GM03348 (cell line): Measurements from ENCODE around the gene OR2B6.
"Not testable (repeated sequence)": the region's sequence is repeated elsewhere in the genome, so short reads cannot be mapped to it uniquely, and the experiment has no call there.

Experiments used
- DNase-seq: peaks from one replicate; pipeline ENCODE4 v3.0.0; 2012; ENCODE audit warnings: low spot score

OR2B6 gene

DNA sequence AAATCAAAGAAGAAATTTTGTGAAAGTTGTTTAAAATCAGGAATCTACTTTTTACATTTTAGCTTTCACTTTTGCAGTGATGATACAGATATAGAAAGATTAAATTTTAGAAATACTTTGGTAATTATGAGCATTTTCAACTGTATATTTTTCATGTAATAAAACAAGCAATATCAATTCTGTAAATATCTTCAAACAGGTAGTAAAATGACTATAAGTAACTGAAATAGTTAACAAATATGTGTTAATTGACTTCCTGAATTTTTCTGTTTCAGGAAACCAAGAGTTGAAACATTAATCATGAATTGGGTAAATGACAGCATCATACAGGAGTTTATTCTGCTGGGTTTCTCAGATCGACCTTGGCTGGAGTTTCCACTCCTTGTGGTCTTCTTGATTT is at the start of gene OR2B6:
OR2B6 (plus strand) TSS at position 301 of the 400 bp plus-strand sequence; CDS start at position 301, 0 bp downstream.
- DNase-seq = no peak

DNA sequence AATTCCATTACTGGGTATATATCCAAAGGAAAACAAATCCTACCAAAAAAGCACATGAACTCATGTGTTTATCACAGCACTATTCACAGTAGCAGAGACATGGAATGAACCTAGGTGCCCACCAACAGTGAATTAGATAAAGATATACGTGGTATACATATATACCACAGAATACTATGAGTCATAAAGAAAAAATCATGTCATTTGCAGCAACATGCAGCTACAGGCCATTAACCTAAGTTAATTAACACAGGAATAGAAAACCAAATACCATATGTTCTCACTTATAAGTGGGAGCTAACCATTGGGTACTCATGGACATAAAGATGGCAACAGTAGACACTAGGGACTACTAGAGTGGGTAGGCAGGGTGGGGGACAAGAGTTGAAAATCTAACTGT is 49.0 kb upstream of the OR2B6 start:
- DNase-seq = no peak

DNA sequence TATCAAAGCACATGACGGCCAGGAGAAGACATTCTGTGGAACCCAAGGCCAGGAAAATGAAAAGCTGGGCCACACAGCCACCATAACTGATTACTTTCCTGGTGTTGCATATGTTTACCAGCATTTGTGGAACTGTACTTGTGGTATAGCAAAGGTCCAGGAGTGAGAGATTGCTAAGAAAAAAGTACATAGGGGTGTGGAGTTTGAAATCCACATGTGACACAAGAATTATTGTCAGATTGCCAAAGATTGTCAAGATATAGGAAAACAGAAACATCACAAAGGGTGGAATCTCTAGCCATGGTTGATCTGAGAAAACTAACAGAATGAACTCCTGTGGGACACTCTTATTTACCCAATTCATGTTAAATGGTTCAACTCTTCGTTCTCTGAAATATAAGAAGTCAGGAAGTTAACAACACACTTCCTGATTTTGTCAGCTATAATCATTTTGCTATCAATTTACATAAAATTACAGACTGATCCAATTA is 45.0 kb upstream of the OR2B6 start, which contains the start of gene OR2B2:
OR2B2 (minus strand) TSS at position 441 of the 491 bp plus-strand sequence; CDS start at position 364, 77 bp downstream.
- no peak for DNase-seq

DNA sequence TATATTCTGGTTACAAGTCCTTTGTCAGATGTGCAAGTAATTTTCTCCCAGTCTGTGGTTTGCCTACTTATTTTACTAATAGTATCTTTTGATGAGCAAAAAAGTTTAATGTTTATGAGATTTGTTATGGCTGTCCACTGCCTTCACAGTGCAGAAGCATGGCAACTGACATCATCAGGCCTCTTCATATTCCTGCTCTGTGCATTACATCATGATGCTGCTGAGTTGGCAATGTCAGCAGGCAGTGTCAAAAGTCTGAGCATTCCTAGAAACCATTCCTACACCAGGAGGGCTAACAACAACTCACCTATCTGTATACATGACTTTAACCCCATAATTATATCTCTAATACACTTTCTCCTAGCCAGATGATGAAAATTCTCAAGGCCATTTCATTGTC is 34.1 kb upstream of the OR2B6 start:
- DNase-seq = no peak

DNA sequence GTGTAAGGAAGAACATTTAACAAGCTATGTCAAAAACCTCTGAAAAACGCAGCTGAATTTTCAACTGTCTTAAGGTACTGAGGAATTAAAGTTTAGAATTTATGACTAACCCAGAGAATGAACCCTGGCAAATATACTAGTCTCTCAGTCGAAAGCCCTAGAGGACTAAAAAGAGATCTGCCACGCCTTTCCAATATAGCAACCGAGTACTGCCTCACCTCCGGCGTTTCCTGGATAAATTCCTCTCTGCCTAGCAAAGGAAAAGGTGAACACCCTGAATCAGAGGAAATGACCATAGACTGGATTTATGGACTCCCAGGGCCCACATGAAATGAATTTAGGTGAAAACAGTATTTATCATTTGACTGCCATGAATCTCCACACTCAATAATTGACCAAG is 32.9 kb upstream of the OR2B6 start:
- DNase-seq = no peak

DNA sequence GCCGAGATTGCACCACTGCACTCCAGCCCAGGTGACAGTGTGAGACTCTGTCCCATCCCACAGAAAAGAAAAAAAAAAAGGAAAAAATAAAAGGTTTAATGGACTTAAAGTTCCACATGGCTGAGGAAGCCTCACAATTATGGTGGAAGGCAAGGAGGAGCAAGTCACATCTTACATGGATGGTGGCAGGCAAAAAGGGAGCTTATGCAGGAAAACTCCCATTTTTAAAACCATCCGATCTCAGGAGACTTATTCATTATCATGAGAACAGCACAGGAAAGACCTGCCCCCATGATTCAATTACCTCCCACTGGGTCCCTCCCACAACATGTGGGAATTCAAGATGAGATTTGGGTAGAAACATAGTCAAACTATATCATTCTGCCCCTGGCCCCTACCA is 29.0 kb upstream of the OR2B6 start:
- not testable (repeated sequence) for DNase-seq

DNA sequence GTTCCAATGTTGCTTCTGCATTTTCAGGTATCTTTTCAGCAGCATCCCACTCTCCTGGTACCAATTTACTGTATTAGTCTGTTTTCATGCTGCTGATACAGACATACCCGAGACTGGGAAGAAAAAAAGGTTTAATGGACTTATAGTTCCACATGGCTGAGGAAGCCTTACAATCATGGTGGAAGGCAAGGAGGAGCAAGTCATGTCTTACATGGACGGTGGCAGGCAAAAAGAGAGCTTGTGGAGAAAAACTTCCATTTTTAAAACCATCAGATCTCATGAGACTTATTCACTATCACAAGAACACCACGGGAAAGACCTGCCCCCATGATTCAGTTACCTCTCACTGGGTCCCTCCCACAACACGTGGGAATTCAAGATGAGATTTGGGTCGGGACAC is 27.1 kb upstream of the OR2B6 start:
- DNase-seq = not testable (repeated sequence)

DNA sequence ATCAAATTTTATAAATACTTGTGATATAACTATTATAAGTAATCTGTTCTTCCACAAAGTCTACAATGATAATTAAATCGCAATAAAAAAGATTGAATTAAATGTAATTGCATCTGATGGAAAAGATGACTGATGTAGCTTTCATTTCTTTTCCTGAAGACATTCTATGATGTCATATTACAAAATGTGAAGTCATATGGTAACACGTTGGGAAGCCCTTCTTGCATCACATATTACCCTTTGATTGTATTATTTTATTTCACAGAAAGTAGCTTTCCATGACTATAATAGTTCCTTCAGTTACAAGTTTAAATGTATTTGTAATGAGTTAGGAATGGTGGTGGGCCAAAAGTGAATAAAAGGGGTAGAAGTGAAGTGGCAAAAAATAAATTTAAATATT is 25.8 kb upstream of the OR2B6 start:
- DNase-seq = no peak

DNA sequence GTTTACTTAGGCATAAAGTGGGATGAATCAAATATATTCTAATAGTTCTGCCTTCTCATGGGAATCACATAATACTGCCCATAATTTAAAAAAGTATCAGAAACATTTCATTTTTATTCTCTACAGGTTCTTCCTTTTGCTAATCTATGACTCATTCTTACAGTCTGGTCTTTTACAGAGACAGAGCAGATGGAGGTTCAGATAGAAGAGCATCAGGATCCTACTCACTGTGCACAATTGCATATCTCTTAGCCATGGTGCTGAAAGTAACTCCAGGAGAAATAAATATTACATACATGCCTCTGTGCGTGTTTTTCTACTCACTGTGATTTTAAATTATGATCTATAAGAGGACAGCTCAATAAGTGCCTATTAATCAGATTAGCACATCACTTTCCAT is 16.3 kb upstream of the OR2B6 start:
- no peak for DNase-seq

DNA sequence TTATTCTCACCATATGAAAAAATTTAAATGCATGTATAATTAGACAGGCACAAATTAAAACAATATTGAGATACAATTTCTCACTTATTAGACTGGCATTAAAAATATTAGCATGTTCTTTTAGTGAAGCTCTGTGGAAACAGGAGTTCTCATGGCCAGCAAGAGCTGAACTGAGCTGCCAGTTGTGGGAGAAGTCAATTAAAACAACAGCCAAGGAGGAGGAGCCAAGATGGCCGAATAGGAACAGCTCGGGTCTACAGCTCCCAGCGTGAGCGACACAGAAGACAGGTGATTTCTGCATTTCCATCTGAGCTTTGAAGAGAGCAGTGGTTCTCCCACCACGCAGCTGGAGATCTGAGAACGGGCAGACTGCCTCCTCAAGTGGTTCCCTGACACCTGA is 14.0 kb upstream of the OR2B6 start:
- DNase-seq = not testable (repeated sequence)

DNA sequence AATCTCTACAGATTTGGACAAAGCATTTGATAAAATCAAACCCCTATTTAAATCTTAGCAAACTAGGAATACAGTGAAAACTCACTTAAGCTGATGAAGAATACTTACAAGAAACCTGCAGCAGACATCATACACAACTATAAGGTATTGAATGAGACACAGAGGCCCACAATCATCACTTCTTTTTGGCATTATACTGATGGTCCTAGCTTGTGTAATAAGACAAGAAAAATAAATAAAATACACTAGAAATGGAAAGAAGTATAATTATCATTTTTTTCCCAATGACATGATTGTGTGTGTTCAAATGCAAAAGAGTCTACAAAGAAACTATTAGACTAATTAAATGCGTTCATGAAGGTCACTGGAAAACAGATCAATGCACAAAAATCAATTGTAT is 8.8 kb upstream of the OR2B6 start:
- no peak for DNase-seq

DNA sequence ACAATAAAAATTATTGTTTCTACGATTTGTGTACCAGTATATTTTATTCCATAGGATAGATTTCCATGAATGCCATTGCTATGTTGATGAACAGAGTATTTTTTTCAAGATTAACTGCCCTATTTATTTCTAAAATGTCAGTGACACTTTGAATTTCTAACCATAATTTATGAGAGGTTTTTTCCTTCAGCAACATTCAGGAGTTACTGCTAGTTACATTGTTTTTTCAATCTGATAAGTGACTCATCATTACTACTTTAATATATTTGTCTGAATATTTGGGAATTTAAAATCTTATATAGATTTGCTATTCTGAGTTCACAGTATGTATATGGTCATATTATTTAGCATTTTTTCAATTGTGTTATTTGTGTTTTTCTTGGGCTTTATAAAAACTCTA is 6.0 kb upstream of the OR2B6 start:
- no peak for DNase-seq

DNA sequence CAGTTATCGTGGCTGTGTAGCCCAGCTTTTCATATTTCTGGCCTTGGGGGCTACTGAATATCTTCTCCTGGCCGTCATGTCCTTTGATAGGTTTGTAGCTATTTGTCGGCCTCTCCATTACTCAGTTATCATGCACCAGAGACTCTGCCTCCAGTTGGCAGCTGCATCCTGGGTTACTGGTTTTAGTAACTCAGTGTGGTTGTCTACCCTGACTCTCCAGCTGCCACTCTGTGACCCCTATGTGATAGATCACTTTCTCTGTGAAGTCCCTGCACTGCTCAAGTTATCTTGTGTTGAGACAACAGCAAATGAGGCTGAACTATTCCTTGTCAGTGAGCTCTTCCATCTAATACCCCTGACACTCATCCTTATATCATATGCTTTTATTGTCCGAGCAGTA is 475 bp downstream of the OR2B6 start:
- DNase-seq = no peak

DNA sequence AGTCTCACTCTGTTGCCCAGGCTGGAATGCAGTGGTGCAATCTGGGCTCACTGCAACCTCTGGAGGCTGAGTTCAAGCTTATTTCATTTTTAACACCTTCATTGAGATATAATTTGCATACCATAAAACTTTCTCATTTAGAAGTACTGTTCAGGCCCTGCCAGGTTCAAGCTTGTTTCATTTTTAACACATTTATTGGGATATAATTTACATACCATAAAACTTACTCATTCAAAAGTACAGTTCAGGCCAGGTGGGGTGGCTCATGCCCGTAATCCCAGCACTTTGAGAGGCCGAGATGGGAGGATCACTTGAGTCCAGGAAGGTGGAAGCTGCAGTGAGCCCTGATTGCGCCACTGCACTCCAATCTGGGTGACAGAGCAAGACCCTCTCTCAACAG is 5.5 kb downstream of the OR2B6 start:
- DNase-seq = no peak

DNA sequence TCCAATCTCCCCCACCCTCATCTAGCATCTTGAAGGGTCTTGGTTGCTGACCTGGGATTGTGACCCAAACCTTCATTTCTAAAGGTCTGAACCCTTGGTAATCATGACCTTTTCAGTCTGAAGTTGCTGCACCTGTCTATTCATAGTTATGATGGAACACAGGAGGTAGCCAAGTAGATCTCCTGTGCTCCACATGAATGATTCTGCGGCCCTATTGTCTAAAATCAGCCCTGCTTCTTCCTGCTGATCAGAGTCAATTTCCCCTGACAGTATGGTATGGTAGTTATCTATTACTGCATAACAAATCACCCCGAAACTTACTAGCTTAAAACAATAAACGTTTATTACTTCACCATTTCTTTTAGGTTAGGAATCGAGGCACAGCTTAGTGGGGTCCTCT is 9.0 kb downstream of the OR2B6 start:
- DNase-seq = no peak

DNA sequence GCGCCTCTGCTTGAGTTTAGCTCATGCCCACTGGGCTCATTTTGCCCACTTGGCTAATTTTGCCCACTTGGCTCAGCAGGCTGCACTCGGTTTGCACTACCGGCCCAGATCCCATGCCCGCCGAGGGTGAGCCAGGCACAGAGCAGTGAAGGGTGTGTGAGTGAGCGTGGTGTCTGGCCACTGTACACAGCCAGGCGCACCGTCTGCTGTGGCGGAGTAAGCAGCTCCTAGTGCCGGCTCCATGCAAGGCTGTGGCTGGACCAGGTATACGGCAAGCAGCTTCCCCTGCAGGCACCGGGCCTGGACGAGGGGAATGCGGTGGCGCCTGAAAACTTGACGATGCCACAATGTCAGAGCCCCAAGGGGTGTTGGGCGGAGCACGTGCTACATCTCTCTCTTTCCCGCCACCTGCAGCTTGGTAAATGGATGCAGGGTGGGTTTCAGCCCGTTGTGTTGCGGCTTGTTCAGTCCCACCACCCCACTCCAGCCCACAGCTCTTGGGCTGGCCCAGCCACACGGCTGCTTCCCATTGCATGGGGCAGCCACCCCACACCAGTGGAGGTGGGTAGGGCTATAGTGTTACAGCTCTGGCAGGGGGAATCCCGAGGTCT is 9.9 kb downstream of the OR2B6 start:
- no peak for DNase-seq

DNA sequence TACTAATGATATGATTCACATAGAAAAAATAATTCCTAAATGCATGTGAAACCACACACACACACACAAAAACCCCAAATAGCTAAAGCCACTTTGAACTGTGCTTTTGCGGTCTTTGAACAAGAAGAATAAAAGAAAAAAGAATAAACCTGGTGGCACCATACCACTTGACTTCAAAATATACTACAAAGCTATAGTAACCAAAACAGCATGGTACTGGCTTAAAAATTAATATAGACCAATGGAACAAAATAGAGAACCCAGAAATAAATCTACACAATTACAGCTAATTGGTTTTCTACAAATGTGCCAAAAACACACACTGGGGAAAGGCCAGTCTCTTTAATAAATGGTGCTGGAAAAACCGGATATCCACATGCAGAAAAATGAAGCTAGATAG is 13.4 kb downstream of the OR2B6 start:
- DNase-seq = no peak

DNA sequence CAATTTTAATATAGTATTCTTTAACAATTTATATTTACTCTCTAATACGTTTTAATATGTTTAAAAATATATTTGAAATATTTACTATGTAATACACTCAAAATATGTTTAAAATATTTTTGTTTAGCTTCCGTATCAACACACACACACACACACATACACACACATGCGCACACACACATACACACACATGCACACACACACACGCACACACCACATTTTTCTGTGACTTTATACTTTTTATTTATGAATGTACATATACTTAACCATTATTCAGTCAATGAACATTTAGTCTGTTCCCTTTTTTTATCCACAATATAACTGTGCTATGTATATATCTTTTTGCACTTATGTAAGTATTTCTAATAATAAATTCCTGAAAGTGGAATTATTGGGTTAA is 15.7 kb downstream of the OR2B6 start:
- DNase-seq = no peak

DNA sequence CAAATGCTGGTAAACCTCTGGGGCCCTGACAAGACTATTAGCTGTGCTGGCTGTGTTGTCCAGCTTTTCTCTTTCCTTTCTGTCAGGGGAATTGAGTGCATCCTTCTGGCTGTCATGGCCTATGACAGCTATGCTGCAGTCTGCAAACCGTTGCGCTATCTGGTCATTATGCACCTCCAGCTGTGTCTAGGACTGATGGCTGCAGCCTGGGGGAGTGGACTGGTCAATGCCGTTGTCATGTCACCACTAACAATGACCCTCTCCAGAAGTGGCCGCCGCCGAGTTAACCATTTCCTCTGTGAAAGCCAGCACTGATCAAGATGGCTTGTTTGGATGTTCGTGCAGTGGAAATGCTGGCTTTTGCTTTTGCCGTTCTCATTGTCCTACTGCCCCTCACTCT is 20.3 kb downstream of the OR2B6 start:
- DNase-seq = no peak

DNA sequence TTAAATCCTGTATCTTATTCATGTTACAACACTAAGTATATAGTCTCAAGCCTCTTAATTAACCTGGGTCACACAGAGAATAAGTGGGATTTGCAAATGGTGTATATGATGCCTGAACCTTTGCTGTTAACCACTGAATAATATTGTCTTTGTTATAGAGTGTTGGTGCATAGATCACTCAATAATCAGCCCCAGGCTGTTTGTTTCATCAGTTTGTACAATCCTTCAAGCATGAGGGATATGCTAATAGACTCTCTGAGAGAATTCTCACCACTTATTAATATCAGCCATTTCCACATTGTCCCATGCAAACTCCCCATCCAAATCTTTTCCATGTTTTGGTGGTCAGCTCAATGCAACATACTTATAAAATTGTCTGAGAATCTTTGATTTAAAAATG is 21.7 kb downstream of the OR2B6 start:
- DNase-seq = no peak

DNA sequence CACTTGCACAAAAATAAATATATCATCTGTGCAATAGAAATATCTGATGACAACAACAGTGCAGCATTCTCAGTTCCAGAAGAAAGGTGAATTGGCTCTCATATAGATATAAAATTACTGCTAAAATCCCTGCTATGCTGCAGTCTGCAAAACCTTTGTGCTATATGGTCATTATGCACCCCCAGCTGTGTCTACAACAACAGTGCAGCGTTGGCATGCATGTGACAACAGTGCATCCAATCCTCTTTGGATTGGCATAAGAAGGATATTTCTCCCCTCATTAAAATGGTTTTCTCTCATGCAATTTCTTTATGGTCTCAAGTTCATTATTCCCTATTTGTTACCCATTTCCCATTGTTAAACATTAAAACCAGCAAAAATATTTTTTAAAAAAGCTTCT is 23.1 kb downstream of the OR2B6 start:
- no peak for DNase-seq

DNA sequence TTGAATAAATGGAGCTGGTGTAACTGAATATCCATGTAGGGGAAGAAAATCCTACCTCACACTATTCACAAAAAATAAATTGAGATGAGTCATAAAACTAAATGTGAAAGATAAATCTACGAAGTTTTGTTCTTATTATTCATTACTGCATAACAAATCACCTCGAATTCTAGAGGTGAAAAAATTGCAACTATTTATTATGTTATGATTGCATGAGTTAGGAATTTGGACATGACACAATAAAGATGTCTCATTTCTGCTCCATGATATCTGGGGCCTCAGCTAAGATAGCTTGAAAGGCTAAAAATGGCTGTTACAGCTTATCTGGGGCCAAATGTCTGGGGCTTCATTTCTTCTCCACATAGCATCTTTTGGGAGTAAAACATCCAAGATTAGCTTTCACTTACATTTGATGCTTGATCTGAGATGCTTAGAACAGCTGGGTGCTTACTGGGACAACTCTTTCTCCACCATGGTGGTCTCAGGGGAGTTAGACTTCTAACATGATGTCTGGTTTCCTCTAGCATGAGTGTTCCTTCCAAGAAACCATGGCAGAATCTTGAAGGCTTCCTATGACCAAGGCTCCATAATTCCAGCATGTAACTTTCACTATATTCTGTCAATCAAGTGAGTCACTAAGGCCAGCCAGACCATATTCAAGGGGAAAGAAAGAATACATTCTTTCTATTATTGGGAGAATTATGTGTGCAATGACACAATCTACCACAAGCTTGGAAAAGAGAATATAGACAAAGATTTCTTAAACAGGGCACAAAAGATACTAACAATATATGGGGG is 30.1 kb downstream of the OR2B6 start:
- DNase-seq = no peak

DNA sequence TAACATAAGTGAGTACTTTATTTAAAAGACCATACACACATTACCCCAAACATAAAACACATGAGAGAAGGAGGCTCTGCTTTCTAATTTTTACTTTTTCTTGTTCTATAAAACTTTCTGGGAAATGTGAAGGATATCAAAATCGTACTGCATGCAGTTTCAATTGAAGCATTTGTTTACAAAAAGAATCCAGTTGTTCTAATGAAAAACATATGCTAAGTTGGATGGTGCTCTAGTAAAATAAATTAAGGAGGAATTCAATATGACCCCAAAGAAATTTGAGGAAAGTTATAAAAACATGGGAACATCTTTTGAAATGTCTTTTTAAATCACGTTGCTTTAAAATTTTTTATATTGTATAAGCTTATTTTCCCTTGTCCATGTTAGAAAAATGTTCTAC is 37.6 kb downstream of the OR2B6 start:
- DNase-seq = no peak
